Activated T-helper 1 cell treated with anti-CD3 and anti-CD28 coated beads, Interleukin-12 subunit alpha, Interleukin-12 subunit beta, Interleukin-2, Interleukin-4 antibody, amounts not matched to agents 30 ng/mL and 10 ng/mL and 1 ng/mL, durations not matched to agents 14 hours and 24 hours and 36 hours (primary cell): ENCODE results near the gene MT1H. TPM values are rescaled to one million over a fixed set of nuclear protein-coding genes. Genes with fewer than 3 reads are reported as not detected.
"Not testable (repeated sequence)": the region's sequence is repeated elsewhere in the genome, so short reads cannot be mapped to it uniquely, and the experiment has no call there.

Experiments
- DNase-seq: peaks from one replicate; pipeline ENCODE4 v3.0.0; 2021; ENCODE audit warnings: low spot score
- H3K27ac Mint-ChIP-seq: one replicate; pipeline ENCODE4 v1.8.0; 2021; ENCODE audit warnings: mild to moderate bottlenecking, mixed read lengths
- H3K27me3 Mint-ChIP-seq: one replicate; pipeline ENCODE4 v1.8.0; 2022; ENCODE audit warnings: mild to moderate bottlenecking, moderate library complexity, mixed read lengths; ENCODE audit not compliant: insufficient read depth
- H3K36me3 Mint-ChIP-seq: one replicate; pipeline ENCODE4 v1.8.0; 2021; ENCODE audit warnings: low read depth, mixed read lengths
- H3K4me1 Mint-ChIP-seq: one replicate; pipeline ENCODE4 v1.8.0; 2021; ENCODE audit warnings: low read depth, mixed read lengths
- H3K4me3 Mint-ChIP-seq: one replicate; pipeline ENCODE4 v1.8.0; 2021; ENCODE audit warnings: mild to moderate bottlenecking, moderate library complexity, mixed read lengths
- H3K9me3 Mint-ChIP-seq: one replicate; pipeline ENCODE4 v1.8.0; 2021; ENCODE audit warnings: mixed read lengths
- intact Hi-C: fragments of 100-400 bp; cut with micrococcal nuclease; formaldehyde crosslinking; loops from one replicate; pipeline ENCODE4 v1.15.1; 2024
- total RNA-seq: library from RNA; stranded (reverse); gene quantifications from 2 replicates; pipeline ENCODE4 v1.2.3, GENCODE V29; 2022

The MT1H gene
- total RNA-seq, 1 donor from 2014 or later = 1.4 TPM

DNA sequence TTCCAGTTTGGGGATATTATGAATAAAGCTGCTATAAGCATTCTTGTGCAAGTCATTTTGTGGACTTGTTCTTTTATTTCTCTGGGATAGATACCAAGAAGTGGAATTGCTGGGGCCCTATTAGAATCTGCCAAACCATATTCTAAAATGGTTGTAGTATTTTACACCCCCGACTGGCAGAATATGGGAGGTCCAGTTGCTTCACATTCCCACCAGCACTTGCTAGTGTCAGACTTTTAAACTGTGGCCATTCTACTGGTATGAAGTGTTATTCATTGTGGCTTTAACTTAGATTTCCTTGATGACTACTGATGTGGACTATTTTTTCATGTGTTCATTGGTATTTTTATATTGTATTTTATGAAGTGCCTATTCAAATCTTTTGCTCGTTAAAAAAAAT, 42.2 kb downstream of the MT1H start:
- Mint-ChIP-seq H3K27ac (no peak overlapping the region), H3K4me3 (no peak overlapping the region), H3K36me3 (no peaks in the 10 kb centered on the region), H3K9me3 (no peaks in the 10 kb centered on the region), H3K27me3 (no peaks in the 10 kb centered on the region), H3K4me1 (peaks cover 26% of the 10 kb centered on the region)
- DNase-seq = no peak
- intact Hi-C loops = no loop called here

DNA sequence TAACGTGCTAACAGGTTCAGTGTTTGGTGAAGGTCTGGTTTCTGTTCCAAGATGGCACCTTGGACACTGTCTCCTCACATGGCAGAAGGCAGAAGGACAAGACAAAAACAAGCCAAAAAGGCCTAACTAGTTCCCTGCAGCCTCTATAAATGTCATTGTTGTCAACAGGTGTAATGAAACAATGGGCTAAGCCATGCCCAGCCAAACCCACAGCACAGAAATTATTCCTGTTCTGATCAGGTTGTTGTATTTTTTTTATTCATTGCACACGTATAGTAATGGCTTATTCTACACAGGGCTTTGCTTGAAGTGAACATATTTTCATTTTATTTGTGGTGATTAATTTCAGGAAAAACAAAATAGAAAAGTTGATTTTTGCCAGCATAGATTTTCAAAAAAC, 44.2 kb downstream of the MT1H start:
- no peak for DNase-seq
- Mint-ChIP-seq H3K36me3 (no peaks in the 10 kb centered on the region), H3K9me3 (no peaks in the 10 kb centered on the region), H3K4me3 (no peak overlapping the region), H3K4me1 (peaks cover 17% of the 10 kb centered on the region), H3K27ac (no peak overlapping the region), H3K27me3 (no peaks in the 10 kb centered on the region)
- intact Hi-C loops = no loop called here

DNA sequence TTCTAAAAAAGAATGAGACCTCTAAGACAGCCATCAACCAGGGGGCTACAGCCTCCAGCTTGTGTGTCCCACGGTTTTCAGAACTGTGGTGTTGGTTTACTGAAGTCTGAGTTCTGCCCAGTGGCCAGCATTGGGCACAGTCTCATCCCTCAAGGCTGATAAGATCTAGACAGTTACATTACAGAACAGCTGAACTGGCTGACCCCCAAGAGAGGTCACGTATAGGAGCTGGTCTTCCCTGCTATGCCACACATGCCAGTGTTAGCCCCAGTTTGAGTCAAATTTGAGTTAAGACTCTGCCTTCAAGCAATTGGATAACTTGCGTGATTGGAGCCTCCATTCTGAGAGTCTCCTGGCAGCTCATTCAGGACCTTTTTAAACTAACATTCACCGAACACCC, 45.5 kb downstream of the MT1H start:
- intact Hi-C loops = no loop called here
- Mint-ChIP-seq H3K4me1 (peaks cover 6% of the 10 kb centered on the region), H3K9me3 (no peaks in the 10 kb centered on the region), H3K4me3 (no peak overlapping the region), H3K27me3 (no peaks in the 10 kb centered on the region), H3K27ac (no peak overlapping the region), H3K36me3 (no peaks in the 10 kb centered on the region)
- no peak for DNase-seq

DNA sequence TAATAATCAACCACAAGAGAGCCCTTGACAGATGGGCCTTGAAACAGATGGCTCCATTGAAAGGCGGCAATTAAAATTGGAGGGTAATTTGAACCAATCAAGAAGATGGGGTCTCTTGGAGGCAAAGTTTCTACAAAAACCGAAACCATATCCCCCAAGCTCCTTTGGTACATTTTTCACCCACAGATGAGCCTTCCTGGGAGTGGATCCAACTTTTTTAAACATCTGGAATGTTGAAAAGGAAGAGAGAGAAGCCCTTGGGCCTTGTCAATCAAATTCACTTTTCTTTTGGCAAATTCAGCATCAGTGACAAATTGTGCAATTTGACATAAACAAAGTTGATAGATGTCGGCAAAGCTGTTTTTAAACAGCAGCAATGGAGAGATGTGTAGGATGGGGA, 47.1 kb downstream of the MT1H start:
- Mint-ChIP-seq H3K9me3 (no peaks in the 10 kb centered on the region), H3K4me1 (no peaks in the 10 kb centered on the region), H3K27me3 (peaks cover 7% of the 10 kb centered on the region), H3K27ac (no peak overlapping the region), H3K36me3 (no peaks in the 10 kb centered on the region), H3K4me3 (no peak overlapping the region)
- intact Hi-C loops = no loop called here
- DNase-seq = no peak

DNA sequence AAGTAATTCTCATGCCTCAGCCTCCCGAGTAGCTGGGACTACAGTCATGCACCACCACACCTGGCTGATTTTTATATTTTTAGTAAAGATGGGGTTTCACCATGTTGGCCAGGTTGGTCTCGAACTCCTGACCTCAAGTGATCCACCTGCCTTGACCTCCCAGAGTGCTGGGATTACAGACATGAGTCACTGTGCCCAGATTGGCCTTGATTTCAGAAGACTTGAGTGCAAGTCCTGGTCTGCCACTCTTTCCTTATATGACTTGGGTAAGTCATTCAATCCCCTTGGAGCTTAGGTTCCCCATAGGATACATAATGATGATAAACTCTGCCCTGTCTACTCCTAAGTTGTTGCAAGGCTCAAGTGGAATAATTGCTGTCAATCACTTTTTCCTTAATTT, 47.9 kb downstream of the MT1H start:
- H3K4me1 Mint-ChIP-seq, H3K36me3 Mint-ChIP-seq, DNase-seq, intact Hi-C loops, H3K27ac Mint-ChIP-seq, H3K4me3 Mint-ChIP-seq, H3K9me3 Mint-ChIP-seq: not testable (repeated sequence)
- peaks cover 15% of the 10 kb centered on the region for H3K27me3 Mint-ChIP-seq

Other genes with a start within 250 kb of the MT1H start
- 57.2 and 64.3 TPM in 2 replicates for gene AMFR, start 244.3 kb upstream of the MT1H start, total RNA-seq
- 271 and 313 TPM in 2 replicates for gene NUDT21, start 218.5 kb upstream of the MT1H start, total RNA-seq
- gene OGFOD1, start 218.3 kb upstream of the MT1H start, total RNA-seq = 87.9 and 90.9 TPM in 2 replicates
- 7.4 and 12.3 TPM in 2 replicates for gene BBS2, start 149.8 kb upstream of the MT1H start, total RNA-seq
- gene MT4, start 104.7 kb upstream of the MT1H start, total RNA-seq = not detected in 2 replicates
- gene MT3, start 80.3 kb upstream of the MT1H start, total RNA-seq = 1.9 and 2.7 TPM in 2 replicates
- 348 and 365 TPM in 2 replicates for gene MT2A, start 61.2 kb upstream of the MT1H start, total RNA-seq
- 135 TPM in 2 replicates for gene MT1E, start 44.0 kb upstream of the MT1H start, total RNA-seq
- not detected in 2 replicates for gene MT1M, start 37.2 kb upstream of the MT1H start, total RNA-seq
- 0.60 and 4.1 TPM in 2 replicates for gene MT1A, start 31.1 kb upstream of the MT1H start, total RNA-seq
- not detected in 2 replicates for gene MT1B, start 17.9 kb upstream of the MT1H start, total RNA-seq
- gene MT1F, start 11.9 kb upstream of the MT1H start, total RNA-seq = 4.3 and 5.2 TPM in 2 replicates
- 28.5 and 29.1 TPM in 2 replicates for gene MT1G, start 1.7 kb upstream of the MT1H start, total RNA-seq
- 60.7 and 70.4 TPM in 2 replicates for gene MT1X, start 12.7 kb downstream of the MT1H start, total RNA-seq
- 150 and 152 TPM in 2 replicates for gene NUP93, start 60.3 kb downstream of the MT1H start, total RNA-seq
- gene SLC12A3, start 195.4 kb downstream of the MT1H start, total RNA-seq = not detected in 2 replicates